ENCODE measurements around the gene DNAL4.

Gene DNAL4

GRCh38 chr22:38756711-38757463 lies 37.1 kb downstream of the DNAL4 start:
- no peak for TF ChIP-seq CTCF (IDR thresholded peaks at IDR 0.05; ENCODE audit: low read depth, low read length, missing control alignments)
- peak overlapping the region; percentile 86 for H3K4me3 ChIP-seq (ENCODE audit: low read depth, low read length)
- DNase-seq (ENCODE audit: low read depth) = no peak

GRCh38 chr22:38755911-38756532 lies 37.9 kb downstream of the DNAL4 start, which contains the start of gene SUN2:
Gene SUN2, minus strand, starts transcription at chr22:38755998. Its CDS starts 3,370 bp downstream, at chr22:38752628.
- peak within 1 kb of the TSS; percentile 86 for H3K4me3 ChIP-seq (ENCODE audit: low read depth, low read length)
- peak; percentile 1 for TF ChIP-seq CTCF (IDR thresholded peaks at IDR 0.05; ENCODE audit: low read depth, low read length, missing control alignments)
- DNase-seq (ENCODE audit: low read depth) = no peak

GRCh38 chr22:38755155-38755910 lies 38.6 kb downstream of the DNAL4 start:
- no peak for DNase-seq (ENCODE audit: low read depth)
- peak overlapping the region; percentile 86 for H3K4me3 ChIP-seq (ENCODE audit: low read depth, low read length)
- no peak for TF ChIP-seq CTCF (IDR thresholded peaks at IDR 0.05; ENCODE audit: low read depth, low read length, missing control alignments)

- no peak for TF ChIP-seq CTCF (IDR thresholded peaks at IDR 0.05; ENCODE audit: low read depth, low read length, missing control alignments)
- H3K4me3 ChIP-seq (ENCODE audit: low read depth, low read length) = peak overlapping the region; percentile 86
- DNase-seq (ENCODE audit: low read depth) = no peak
Observed at GRCh38 chr22:38754751-38755154, 39.2 kb downstream of the DNAL4 start.

- peak overlapping the region; percentile 86 for H3K4me3 ChIP-seq (ENCODE audit: low read depth, low read length)
- no peak for DNase-seq (ENCODE audit: low read depth)
- TF ChIP-seq CTCF (IDR thresholded peaks at IDR 0.05; ENCODE audit: low read depth, low read length, missing control alignments) = no peak
Observed at GRCh38 chr22:38753948-38754750, 39.8 kb downstream of the DNAL4 start.

All from GM12864 (cell line).